ENCODE results near the gene SCYGR6.

The SCYGR6 gene

GRCh38 chr2:227713291-227713690 is 11.3 kb downstream of the SCYGR6 start:
- DNase-seq (ENCODE audit: low spot score), result no peak

DNA sequence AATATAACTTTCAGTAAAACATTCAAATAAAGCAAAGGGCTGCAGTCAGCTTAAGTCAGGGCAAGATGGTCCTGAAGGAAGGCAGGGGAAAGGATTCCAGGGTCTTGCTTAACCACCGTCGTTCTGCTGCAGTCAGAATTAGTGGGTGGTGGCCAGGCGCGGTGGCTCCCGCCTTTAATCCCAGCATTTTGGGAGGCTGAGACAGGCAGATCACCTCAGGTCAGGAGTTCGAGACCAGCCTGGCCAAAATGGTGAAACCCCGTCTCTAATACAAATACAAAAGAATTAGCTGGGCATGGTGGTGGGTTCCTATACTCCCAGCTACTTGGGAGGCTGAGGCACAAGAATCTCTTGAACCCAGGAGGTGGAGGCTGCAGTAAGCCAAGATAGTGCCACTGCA is 13.6 kb downstream of the SCYGR6 start:
- no peak for DNase-seq (ENCODE audit: low spot score)

DNA sequence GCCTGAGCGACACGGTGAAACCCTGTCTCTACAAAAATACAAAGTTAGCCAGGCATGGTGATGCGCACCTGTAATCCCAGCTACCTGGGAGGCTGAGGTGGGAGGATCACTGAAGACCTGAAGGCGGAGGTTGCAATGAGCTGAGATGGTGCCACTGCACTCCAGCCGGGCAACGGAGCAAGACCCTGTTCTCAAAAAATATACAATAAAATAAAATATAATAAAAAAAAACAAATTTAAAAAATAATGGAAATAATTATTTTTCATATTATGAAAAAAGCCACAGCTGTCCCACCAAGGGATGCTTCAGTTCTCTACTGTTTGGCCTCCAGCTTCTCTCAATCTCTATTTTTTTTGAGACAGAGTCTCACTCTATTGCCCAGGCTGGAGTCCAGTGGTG is 17.2 kb downstream of the SCYGR6 start:
- DNase-seq (ENCODE audit: low spot score), result no peak

GRCh38 chr2:227706859-227707258 is 17.7 kb downstream of the SCYGR6 start:
- DNase-seq (ENCODE audit: low spot score), result no peak

DNA sequence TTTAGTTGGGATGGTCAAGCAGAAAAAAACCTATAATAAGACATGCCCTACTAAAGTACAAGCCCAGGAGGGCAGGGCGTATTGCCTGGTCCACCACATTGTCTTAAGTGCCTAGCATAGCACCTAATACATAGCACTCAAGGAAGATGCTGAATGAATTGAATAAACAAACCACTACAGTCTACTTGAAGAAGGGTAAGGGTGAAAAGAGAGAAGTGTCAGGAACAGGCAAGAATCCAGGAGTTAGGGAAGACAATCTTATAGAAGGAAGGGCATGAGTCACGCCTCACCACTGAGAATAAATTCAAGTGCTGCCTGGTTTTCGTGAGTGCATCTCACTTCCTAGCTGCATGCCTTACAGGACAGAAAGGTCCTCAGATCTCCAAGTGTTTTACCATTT is 20.6 kb downstream of the SCYGR6 start:
- no peak for DNase-seq (ENCODE audit: low spot score)

DNA sequence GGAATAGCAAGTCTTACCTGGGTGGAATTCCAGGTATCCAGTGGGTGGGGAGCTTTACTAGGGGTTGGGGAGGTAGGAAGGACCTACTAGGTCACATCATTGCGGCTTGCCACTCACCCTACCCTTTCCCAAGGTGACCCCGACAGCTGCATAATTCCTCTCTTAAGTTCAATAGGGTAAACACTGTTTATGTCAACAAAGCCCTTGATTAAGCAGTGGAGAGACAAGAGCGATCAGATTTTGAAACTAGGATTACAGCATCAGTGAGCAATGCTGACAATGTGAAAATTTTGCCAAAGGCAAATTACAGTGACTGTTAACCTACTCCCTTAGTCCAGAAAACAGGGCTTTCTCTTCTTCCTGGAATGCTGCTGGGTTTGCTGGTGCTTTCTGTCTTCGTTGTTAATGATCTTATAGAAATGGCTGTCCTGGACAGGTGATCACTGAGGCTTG is 21.3 kb downstream of the SCYGR6 start:
- no peak for DNase-seq (ENCODE audit: low spot score)

- no peak for DNase-seq (ENCODE audit: low spot score)
These were observed 23.0 kb downstream of the SCYGR6 start for GRCh38 chr2:227701556-227701955.

- DNase-seq (ENCODE audit: low spot score), result no peak
These were observed 27.4 kb downstream of the SCYGR6 start for GRCh38 chr2:227696990-227697679.

- DNase-seq (ENCODE audit: low spot score), result no peak
These were observed 37.4 kb downstream of the SCYGR6 start for GRCh38 chr2:227687189-227687588.

DNA sequence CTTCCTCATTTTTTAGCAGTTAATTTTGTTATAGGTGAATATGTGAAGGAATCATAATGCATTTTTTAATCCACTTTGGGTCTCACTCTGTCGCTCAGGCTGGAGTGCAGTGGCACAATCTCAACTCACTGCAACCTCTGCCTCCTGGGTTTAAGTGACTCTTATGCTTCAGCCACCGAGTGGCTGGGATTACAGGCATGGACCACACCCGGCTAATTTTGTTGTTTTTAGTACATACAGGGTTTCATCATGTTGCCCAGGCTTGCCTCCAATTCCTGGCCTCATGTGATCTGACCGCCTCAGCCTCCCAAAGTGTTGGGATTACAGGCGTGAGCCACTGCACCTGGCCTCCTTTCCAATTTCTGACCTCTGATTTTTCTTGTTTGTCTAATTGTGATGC is 40.3 kb downstream of the SCYGR6 start:
- no peak for DNase-seq (ENCODE audit: low spot score)

DNA sequence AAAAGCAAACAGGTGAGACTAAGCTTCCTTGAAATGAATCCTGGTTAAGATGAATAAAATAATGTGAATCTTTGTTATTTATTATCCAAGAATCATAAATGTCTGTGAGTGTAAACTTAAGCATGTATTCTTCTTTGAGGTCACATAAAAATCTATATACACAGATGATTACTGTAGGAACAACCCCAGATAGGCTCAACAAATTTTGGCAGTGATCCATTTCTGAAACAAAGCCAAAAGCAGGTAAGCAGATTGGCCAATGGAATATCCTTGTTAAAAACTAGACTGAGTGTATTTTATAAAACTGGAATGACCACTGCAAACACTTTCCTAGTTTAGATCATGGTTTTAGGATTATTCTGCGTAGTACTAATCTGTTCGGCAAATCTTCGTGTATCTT is 46.6 kb downstream of the SCYGR6 start:
- DNase-seq (ENCODE audit: low spot score), result no peak

DNA sequence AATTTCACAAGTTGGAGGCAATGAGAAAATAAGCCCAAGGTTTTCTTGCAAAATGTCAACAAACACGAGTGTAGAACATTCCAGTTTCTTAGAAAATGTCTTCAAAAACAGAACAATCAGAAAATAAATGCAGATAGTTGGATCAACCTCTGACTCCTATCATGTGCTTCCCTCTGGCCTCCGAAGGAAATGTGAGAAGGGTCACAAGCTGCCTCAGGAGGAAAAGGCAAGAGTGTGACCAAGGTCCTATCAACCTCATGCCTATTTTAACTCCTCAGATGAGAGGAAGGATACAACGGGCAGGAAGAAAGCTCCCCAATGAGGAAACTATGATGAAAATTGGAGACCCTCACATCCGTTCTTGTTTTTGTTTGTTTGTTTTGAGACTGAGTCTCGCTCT is 50.1 kb downstream of the SCYGR6 start:
- no peak for DNase-seq (ENCODE audit: low spot score)

Measured in CD4-positive, alpha-beta T cell treated with Interleukin-15 for 4 hours (primary cell).